Activated CD4-positive, alpha-beta T cell treated with anti-CD3 and anti-CD28 coated beads for 48 hours (primary cell): Measurements from ENCODE around the gene EPHA2.
A peak's percentile ranks its signal among the peaks of the same experiment; 100 is the strongest.
"Not testable (repeated sequence)": the region's sequence is repeated elsewhere in the genome, so short reads cannot be mapped to it uniquely, and the experiment has no call there.

Experiments used
- DNase-seq: peaks from one replicate; pipeline ENCODE4 v3.0.0-alpha.2; 2020

The EPHA2 gene

DNA sequence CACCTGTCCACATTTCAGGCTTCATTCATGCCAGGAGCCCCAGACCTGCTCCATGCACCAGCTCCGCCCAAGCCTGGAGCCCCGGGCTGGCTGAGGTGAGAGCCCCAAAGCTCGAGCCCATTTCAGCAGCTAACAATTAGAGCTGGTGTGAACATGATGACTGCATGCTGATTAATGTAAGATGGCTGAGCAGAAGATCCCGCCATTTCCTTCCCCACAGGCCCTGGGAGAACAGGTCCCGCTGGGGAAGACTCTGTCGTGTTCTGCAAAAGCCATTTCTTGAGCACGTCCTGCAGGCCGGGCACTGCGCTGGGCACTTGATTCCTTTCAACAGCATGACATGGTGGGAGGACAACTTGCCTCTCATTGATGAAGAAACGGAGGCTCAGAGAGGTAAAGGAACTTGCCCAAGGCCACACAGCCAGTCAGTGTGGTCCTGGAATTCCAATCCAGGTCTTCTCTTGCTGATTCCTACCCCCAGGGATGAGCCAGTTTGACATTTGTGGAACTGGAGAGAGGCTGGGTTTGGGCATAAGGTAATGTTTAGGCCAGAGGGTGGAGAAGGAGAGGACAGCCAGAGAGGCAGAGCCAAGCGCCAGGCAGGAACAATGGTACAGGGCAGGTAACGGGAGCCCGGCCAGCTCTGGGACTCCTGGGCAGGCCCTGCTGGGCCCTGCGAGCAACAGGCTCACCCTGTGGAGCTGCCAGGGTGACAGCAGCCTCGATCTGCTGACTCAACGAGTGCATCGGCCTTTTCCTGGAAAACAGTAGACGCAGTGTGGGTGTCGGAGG is 28.1 kb upstream of the EPHA2 start:
- DNase-seq, result no peak

DNA sequence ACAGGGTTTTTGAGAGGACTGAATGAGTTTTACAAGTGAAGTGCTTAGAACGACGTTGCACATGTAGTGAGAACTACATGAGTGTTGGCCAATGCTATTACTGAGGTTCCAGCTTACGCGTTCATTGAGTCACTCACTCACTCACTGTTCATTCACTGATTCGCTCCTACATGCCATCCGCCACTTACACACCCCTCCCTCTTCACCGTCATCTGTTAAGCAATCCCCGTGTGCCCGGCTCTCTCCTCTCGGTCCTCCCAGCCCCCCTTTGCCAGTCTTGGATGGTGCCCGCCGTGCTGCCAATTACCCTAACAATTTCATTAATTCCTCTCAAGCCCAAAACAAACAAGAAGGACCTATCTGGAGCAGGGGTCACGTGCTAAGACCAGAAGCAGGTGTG is 27.3 kb upstream of the EPHA2 start:
- no peak for DNase-seq

DNA sequence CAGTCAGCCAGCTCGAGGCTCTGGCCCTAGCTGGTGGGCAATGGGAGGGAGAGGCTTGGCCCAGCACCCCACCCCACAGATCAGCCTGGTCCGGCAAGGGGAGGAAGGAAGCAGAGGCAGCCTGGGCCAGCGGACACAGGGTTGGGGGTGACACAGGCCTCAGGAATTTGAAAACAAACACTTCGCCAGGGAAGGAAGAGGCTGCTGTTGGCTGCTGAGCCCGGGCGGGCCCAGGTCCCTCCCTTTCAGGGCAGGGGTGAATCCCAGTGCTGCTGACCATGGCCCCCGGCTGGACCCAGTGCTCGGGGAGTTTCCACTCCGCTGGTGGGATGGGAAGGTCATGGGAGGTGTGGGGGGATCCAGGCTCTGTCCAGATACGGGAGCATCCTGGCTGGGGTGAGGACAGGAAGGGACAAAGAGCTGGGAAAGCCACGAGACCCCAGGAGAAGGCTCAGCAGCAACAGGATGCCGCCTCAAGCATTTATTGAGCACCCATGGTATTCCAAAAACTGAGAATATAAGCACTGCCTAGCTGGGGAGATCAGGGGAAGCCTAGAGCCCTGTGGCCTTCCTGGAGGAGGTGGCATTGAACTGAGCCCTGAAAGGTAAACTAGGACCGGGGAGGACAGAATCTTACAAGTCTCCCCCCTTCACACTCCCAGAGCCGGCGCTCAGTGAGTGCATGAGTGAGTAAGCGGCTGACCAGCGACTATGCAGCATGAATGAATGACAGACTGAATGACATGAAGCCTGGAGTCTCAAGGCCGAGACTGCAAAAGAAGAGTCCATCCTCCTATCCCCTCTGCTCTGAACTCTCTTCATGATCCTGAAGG is 26.2 kb upstream of the EPHA2 start:
- DNase-seq, result no peak

DNA sequence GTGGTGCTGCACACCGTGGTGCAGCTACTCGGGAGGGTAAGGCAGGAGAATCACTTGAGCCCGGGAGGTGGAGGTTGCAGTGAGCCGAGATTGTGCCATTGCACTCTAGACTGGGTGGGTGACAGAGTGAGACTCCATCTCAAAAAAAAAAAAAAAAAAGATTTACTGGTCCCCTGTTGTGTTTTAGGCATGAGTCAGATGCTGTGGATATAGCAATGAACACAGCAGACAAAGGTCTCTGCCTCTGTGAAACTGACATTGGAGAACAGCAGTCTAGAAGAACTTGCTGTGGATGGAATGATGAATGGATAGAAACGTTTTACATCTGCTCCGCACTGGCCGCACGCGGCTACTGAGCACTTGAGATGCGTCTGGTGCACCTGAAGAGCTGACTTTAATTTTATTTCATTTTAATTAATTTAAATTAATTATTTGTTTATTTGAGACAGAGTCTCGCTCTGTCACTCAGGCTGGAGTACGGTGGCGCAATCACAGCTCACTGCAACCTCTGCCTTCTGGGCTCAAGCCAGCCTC is 24.5 kb upstream of the EPHA2 start:
- no peak for DNase-seq

DNA sequence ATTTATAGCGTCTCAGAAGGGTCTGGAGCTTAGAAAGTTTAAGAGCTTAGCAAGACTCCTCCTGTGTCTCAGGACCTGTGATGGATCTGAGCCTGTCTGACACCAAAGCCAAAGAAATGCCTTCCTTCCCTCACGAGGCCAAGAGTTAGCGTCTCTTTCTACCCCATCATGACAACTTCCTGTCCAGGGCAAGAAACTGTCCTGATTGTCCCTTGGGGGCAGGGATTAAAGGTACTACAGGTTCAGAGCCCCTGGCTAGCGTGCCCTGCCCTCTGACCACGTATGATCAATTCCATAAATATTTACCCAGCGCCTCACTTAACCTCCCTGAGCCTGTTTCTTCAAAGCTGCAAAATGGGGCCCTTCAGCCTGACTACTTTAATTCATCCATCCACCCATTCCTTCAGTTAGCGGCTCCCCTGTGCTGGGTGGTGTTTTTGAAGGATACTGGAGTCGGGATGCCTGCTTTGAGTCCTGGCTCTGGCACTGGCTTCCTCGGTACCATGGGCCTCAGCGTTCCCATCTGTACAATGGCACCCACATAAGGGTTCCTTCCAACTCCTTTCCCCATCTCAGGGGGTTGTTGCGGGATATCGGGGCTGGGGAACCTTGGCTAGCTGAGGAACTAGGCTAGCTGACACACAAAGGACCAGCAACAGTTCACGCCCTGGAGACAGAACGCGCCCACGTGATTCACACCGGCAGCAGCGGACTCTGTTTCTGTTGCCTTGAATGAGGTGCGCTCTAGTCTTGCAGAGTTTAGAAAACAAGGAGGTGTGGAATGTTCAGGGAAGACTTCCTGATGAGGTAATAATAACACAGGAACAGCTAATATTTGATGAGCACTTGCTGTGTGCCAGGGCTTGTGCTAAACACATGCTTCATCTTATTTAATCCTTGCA is 23.0 kb upstream of the EPHA2 start:
- no peak for DNase-seq

DNA sequence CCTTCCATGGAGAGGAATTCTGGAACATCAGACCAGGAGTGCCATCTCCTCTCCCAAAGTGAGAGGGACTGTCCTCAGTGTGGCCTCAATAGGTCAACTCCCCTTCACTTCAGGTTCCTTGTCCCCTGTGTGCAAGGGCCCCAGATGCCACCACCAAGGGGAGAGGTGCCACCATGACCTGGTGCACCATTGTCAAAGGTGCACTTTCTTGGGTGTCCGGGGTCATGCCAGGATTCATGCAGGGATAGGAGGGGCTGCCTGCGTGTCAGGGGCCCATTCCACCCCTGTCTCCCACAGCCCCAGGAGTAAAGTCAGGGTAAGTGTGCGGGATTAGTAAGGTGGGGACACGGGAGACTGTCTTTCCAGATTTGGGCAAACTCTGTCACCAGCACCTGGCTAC is 21.4 kb upstream of the EPHA2 start:
- DNase-seq, result no peak

DNA sequence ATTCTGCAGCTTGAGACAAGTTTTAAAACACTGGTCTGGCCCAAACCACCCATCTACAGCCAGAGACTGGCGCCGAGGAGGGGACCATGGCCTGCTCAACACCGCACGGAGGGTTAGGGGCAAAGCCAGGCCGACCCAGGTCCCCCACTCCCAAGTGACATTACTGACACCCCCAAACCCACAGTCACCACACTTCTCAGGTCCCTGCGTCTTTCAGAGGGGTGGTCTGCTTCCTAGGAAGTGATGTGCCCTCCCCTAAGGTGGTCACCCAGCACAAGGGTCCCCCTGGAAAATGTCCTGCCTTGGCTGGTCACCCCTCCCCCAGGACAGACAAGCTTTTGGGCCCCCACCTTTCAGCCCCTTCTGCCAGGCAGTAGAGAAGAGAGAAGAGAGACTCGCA is 20.8 kb upstream of the EPHA2 start:
- DNase-seq, result no peak

DNA sequence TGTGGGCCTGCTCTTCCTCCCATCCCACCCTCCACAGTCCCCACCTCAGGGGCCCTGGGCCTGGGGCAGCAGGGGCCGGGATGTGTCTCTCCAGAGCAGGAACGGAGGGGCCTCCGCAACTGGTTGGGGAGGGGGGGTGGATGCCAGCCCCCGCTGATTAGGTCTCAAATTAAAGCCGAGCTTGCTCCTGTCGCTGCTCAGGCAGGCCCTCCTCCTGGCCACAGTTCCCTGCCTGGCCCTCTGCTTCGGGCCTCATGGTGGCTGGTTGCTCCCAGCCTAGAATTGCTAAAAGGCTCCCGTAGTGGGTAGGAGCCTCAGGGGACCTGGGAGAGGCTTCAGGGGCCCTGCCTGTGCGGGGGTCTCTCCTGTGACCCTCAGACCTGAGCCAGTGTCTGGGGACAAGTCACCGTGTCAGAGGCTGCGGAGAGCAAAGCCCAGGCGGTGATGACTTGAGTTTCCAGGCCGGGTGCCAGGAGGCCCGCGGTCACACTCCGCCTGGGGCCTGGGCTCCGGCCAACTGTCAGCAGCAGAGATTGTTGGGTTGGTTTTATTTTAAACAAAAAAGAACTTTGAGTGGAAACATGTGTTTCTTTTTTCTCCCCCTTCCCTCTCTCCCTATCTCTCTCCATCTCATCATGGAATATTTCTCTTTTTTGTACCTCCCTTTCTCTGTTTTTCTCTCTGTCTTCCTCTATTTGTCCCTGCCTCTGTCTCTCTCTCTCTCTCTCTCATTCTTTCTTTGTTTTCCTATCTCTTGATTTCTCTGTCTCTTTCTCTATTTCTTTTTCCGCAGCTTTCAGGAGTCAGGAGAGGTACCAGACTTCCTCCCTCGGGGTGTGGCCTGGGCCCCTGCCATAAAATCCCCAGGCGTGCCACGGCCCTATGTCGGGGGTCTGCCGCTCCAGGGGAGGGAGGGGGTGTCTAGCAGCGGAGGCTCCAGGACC is 20.0 kb upstream of the EPHA2 start:
- DNase-seq, result no peak

DNA sequence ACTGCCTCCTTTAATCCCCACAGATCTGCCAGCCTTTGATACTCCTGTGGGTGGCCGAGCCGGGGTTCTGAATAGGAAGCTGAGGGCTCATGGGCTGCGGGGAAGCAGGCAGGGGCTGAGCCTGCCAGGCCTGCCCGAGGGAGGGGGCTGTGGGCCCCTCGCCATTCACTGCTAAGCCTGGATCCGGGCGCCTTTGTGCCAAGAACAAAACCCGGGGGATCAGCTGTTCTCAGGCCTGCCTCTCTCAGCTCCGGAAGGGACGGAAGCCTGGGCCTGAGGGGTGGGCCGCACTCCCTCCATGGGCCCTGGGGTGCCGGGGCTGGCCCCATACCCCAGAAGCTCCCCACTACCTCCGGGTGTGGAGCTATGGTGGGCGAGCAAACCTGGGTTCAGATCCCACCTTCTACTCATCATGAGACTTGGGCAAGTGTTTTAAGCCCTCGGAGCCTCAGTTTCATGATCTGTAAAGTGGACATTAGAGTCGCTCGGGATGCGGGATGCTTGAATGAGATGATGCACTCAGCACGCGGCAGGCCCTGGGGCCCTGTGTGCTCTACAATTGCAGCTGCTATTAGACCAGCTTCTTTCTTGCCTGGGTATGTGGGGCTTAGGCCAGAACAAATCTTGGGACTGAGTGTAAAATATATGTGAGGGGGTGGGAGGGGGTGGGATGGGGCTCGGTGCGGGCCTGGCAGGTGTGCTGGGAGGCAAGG is 19.2 kb upstream of the EPHA2 start:
- no peak for DNase-seq

DNA sequence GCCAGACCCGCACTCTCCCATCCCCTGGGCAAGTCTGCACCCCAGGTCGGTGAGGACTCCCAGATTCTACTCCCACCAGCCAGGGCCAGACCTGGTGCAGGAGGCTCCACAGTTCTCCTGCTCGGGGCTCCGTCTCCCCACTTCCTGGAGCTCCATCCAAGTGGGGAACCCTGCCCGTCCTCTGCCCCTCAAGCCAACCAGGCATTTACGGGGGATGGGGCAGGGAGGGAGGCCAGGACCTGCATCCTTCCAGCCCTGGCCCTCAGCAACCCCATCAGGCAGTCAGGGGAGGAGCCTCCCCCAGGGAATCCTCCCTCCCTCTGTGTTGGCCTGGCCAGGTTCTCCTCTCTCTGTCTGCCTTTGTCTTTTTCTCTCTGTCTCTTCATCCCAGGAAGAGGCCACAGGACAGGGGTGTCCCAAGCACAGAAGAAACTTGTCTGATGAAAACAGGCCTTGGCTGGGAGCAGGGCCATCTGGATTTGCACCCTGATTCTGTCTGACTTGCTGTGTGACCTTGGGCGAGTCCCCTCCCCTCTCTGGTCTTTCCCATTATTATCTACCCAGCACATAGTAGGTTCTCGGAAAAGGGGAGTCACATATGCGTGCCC is 18.5 kb upstream of the EPHA2 start:
- DNase-seq, result no peak

DNA sequence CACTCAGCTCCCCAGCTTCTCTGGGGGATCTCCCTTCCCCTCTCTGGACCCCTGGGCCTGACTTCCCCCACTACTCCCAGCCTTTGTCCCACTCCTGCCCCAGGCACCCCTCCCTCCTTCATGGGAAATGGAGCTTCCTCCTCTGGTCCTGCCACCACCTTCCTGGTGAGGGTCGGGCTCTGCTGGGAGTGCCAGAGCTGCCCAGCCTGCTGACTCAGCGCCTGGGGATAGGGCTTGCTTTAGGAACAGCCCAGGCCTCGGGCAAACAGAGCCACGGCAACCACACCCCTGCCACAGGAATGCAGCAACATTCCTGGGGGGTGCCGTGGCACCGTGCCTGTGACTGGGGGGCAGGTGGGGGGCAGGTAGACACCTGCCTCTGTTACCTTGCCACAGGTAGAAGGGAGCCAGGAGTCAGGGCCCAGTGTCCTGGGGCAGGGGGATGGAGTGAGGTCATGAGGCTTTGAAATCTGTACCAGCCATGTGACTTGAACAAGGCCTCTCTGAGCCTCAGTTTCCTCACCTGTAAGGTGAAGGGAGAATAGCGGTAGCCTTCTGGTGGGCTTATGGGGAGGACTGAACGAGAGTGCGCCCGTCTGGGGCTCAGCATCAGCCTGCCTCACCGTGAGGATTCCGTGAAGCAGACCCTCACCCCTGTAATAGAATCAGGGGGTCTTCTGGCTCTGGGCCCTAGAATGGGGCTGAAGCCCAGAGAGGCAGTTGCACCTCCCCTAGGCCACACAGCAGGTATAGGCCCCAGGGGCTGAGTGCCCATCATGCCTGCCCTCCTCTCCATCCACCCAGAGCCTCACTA is 17.8 kb upstream of the EPHA2 start:
- no peak for DNase-seq

DNA sequence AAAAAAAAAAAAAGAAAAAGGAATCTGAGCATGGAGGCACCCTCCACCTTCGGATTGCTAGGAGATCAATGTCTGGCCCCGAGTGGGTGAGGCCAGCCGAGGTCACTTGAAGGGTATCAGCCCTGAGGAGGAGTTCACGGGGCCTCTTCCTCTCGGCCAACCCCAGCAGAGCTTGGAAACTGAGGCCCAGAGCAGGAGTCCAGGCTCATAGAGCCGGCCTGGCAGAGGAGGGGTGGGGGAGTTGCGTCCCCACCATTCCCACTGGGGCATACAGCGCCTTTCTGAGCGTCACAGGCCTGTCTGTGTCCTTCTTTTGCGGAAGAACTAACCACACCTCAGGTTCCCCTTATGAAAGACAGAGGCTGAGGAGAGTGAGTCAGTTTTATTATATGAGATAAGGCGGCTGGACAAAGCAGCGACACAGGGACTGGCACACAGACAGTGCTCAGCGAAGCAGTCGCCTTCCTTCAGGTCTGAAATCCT is 17.1 kb upstream of the EPHA2 start:
- no peak for DNase-seq

DNA sequence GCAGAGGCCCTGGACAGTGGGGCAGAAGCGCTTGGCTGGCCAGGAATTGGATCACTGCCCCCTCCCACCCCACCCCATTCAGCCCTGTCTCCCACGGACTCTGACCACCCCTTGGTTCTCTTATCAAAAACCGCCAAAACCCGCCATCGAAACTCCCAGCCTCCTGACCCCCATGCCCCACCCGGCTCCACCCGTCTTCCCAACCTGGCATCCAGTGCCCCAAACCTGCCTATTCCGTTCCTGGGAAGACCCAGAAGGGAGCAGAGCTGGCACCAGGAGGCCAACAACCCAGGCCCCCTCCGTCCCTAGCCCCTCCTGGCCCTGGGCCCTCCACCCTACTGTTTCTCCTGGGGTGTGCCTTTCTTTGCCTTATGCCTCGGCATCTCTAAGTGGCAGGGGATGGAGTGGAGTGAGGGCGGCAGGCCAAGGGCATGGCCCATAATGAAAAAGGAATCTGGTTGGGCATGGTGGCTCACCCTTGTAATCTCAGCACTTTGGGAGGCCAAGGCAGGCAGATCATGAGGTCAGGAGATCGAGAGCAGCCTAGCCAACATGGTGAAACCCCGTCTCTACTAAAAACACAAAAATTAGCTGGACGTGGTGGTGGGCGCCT is 16.5 kb upstream of the EPHA2 start:
- no peak for DNase-seq

DNA sequence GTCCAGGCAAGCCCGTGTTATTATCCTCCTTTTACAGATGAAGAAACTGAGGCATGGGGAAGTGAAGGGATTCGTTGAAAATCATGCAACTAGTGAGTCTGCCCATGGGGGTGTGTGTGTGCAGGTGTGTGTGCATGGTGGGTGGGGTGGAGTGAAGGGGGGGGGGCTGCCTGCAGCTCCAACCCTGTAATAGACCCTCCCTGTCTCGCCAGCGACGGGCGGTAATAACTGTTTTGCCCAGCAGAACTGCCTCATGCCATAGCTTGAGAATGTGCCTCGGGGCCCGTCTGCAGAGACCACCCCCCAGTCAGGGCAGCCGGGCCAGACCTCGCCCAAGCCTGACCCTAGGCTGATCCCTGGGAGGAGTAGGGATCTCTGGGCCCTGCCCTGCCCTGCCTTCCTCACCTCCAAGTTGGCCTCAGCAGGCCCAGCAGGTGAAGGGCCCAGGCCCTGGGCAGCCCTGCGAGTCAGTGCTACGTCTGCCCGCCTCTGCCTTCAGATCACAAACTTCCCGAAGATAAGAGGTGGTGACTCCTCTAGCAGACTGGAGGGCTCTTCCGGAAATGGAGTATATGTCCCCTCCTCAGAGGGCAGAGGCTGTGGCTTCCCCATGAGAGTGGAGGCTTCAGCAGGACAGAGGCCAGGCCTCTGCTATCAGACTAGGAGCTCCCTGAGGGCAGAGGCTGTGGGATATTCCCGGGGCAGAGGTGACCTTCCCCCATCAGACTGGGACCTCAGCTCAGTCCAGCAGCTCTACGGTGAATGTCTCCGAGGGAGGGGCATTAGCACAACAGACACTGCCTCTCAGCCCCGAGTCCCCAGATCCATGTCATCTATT is 15.7 kb upstream of the EPHA2 start:
- DNase-seq, result no peak

DNA sequence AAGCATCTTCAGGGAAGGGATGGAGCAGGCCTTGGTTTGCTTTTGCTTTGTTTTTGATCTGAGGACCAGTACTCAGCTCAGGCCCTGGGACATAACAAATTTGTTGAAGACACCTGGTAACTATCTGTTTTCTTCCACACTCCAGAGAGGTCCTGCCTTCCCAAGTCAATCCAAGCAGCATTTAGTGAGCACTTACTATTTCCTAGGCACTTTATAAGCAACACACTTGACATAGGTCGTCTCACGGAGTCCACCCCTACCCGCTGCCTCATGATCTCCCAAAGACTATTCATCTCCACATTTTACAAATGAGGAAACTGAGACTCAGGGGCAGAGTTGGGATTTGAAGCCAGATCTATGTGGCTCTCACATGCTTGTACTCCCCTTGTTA is 14.4 kb upstream of the EPHA2 start:
- DNase-seq, result no peak

DNA sequence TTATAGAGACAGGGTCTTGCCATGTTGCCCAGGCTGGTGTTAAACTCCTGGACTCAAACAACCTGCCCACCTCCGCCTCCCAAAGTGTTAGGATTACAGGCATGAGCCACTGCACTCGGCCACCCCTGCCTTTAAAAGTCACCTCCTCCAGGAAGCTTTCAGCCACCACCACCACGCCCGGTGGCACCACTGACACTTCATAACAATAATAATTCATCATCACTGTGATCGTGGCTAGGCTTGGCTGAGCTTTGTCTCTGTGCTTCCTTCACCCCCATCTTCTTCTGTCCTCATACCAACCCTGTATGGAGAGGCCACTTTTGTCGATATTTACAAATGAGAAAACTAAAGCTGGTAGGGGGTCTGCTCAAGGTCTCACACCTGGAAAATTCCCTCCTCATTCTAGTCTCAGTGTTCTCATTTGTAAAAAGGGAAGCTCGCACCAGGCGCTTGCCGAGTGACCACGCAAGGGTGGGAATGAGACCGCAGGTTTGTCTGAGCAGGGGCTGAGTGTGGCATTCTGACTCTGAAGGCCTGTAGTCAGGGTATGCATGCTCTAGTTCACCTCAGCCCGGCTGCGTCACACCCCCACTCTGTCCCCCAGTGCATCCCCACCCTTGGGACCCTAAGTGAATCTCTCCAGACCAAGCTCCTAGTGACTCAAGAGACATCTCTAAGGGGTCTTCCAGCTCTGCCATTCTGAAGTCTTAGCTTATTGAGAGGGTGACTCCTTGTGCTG is 12.9 kb upstream of the EPHA2 start:
- DNase-seq, result peak; percentile 54

DNA sequence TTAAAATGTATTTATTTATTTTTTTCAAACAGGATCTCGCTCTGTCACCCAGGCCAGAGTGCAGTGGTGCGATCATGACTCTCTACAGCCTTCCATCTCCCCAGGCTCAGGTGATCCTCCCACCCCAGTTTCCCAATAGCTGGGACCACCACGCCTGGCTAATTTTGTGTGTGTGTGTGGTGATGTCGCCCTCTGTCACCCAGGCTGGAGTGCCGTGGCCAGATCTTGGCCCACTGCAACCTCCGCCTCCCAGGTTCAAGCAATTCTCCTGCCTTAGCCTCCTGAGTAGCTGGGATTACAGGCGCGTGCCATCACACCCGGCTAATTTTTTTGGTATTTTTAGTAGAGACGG is 12.3 kb upstream of the EPHA2 start:
- DNase-seq, result not testable (repeated sequence)
